Skeletal muscle cell (primary cell): Measurements from ENCODE around the gene MIGA1.
"Not testable (repeated sequence)": the region's sequence is repeated elsewhere in the genome, so short reads cannot be mapped to it uniquely, and the experiment has no call there.

Experiments
- DNase-seq: peaks from one replicate; pipeline ENCODE4 v3.0.0-alpha.2; 2010; ENCODE audit warnings: low read depth
- H3K4me3 ChIP-seq: 2 replicates; pipeline ENCODE4 v1.5.1; 2011; ENCODE audit warnings: low read depth, mild to moderate bottlenecking, control low read depth, low read length, moderate library complexity

Gene MIGA1

GRCh38 chr1:77899647-77900320 lies 120.3 kb downstream of the MIGA1 start:
- DNase-seq = no peak
- H3K4me3 ChIP-seq = no peak overlapping the region

DNA sequence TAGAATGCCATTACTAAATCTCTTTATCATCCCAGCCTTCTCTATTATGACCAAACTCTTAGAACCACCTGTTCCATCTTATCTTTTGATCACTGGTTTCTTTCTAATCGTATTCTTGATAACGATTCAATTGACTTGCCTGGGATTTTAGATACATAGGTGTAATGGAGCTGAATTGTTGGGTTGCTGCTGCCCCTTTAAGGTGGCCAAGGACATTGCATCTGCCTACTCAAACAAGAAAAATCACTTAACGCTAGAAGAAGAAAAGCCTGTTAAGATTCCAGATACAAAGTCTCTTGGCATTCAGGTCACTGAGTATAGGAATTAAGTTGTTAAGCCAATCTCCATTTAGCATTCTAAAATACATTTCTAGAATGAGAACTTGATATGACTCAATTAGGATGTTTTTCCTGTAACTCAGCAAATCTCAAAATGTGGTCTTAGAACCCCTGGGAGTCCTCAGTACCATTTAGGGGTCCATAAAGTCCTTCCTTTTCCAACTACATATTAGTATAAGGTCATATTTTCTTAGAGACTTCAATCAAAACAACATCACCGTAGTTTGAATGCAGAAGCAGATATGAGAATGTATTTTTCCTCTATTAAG lies 121.3 kb downstream of the MIGA1 start:
- peak; percentile 26 for DNase-seq
- H3K4me3 ChIP-seq = no peak overlapping the region

DNA sequence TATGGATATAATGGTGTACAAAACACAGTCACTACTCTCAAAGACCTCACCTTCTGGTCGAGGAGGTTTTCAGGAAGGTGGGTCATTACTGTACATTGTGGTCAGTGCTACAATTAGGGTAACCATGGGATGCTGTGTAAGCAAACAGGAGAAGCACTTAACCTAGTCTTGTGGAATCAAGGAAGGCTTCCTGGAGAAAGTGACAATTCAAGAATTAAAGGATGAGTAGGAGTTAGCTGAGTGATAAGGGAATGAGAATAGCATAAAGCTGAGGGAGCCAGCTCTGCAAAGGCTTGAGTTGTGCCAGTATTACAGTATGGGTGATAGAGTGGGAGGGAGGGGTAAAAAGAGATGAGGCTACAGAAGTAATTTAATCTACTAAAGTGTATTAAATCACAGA lies 126.2 kb downstream of the MIGA1 start:
- DNase-seq = no peak
- no peak overlapping the region for H3K4me3 ChIP-seq

GRCh38 chr1:77906019-77906545 lies 126.6 kb downstream of the MIGA1 start:
- no peak for DNase-seq
- no peak overlapping the region for H3K4me3 ChIP-seq

DNA sequence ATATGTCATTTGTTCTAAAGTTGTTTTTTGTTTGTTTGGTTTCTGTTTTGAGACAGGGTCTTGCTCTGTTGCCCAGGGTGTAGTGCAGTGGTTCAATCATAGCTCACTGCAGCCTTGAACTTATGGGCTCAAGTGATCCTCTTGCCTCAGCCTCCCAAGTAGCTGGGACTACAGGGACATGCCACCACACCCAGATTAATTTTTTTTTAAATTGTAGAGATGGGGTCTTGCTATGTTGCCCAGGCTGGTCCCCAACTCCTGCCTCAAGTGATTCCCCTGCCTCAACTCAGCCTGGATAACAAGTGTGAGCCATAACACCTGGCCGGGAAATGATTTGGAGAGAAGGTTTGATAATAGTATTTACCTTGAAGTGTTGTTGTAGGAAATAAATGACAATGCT lies 127.2 kb downstream of the MIGA1 start:
- no peak overlapping the region for H3K4me3 ChIP-seq
- DNase-seq = no peak

- no peak for DNase-seq
- no peak overlapping the region for H3K4me3 ChIP-seq
Observed at GRCh38 chr1:77910116-77910515, 130.7 kb downstream of the MIGA1 start.

- H3K4me3 ChIP-seq, DNase-seq: not testable (repeated sequence)
Observed at GRCh38 chr1:77918918-77919317, 139.5 kb downstream of the MIGA1 start.

GRCh38 chr1:77925518-77925917 lies 146.1 kb downstream of the MIGA1 start:
- no peak overlapping the region for H3K4me3 ChIP-seq
- DNase-seq = no peak

GRCh38 chr1:77925956-77926355 lies 146.5 kb downstream of the MIGA1 start:
- no peak overlapping the region for H3K4me3 ChIP-seq
- DNase-seq = no peak

DNA sequence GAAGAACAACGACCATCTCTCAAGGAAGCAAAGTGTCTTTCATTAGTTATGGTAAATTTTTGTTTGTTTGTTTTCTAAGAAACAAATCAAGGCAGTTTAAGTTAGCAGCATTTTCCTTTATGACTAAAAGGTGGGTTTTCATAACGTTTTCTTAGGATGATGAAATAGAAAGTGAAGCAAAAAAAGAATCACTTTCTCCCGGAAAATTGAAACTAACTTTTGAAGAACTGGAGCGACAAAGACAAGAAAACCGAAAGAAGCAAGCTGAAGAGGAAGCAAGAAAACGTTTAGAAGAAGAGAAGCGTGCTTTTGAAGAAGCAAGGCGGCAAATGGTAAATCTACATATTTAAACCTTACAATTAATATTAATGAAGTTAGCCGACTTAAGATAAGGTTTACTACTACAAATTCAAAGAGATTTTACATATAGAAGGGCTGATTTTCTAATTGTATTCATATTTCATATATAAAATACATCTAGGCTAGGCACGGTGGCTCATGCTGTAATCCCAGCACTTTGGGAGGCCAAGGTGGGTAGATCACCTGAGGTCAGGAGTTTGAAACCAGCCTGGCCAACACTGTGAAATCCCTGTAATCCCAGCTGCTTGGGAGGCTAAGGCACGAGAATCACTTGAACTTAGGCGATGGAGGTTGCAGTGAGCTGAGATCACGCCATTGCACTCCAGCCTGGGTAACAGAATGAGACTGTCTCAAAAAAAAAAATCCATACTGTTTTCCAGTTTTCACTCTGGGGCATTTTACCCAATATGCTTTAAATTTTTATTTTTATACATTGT lies 147.3 kb downstream of the MIGA1 start:
- DNase-seq = no peak
- no peak overlapping the region for H3K4me3 ChIP-seq

DNA sequence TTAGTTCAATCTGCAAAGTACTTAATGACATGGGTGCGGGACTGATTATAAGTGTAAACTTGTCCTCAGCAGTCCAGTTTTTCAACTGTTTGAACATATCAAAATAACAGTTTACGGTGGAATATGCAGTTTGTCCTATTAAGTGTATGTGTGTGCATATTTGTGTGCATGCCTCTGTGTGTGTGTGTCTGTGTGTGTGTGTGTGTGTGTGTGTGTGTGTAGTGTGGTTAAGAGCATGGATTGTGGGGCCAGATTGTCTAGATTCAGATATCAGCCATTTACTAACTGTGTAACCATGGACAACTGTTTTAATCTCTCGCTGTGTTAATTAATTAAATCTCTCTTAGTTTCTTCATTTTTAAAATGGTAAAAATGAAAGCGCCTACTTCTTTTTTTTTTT lies 148.0 kb downstream of the MIGA1 start:
- H3K4me3 ChIP-seq = no peak overlapping the region
- DNase-seq = no peak
